ENCODE results near the gene MCEMP1.

DNA sequence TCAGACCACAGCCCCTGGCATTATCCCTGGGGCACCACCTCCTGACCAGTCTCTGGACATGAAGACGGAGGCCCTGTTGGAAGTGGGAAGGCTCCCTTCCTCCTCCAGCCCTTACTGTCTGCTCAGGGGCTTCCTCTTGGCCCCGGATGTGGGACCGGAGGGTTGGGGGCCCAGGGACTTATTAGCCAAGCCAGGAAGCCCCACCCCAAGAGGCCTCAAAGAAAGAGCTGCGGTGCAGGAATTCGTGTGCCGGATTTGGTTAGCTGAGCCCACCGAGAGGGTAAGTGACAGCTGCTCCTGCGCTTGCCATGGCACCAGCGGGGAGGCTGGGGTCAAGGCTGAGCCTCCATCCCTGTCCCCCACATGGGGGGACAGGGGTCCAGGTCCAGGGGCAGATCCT lies 8.0 kb upstream of the MCEMP1 start, which contains the start of gene RETN:
- TF ChIP-seq, protein P1, sequence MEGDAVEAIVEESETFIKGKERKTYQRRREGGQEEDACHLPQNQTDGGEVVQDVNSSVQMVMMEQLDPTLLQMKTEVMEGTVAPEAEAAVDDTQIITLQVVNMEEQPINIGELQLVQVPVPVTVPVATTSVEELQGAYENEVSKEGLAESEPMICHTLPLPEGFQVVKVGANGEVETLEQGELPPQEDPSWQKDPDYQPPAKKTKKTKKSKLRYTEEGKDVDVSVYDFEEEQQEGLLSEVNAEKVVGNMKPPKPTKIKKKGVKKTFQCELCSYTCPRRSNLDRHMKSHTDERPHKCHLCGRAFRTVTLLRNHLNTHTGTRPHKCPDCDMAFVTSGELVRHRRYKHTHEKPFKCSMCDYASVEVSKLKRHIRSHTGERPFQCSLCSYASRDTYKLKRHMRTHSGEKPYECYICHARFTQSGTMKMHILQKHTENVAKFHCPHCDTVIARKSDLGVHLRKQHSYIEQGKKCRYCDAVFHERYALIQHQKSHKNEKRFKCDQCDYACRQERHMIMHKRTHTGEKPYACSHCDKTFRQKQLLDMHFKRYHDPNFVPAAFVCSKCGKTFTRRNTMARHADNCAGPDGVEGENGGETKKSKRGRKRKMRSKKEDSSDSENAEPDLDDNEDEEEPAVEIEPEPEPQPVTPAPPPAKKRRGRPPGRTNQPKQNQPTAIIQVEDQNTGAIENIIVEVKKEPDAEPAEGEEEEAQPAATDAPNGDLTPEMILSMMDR (IDR thresholded peaks at IDR 0.05): no peak
- no peak for TF ChIP-seq POLR2A (IDR thresholded peaks at IDR 0.05)
